Tibial nerve (tissue), 4 donors: ENCODE measurements around the gene DDN. TPM values are rescaled to one million over a fixed set of nuclear protein-coding genes. Genes with fewer than 3 reads are reported as not detected.
A peak's percentile ranks its signal among the peaks of the same experiment; 100 is the strongest.

Source experiments
- DNase-seq, 2 donors: peaks; one replicate each; pipeline ENCODE4 v3.0.0-alpha.2; 2019; ENCODE audit warnings: low spot score in 2 of 2
- H3K27ac ChIP-seq, 4 donors: fragments of 200-600 bp; sonication (generic) in 3 of 4; one replicate each; pipeline ENCODE4 v1.5.1; 2017 to 2019; ENCODE audit warnings: mild to moderate bottlenecking in 1 of 4
- H3K27me3 ChIP-seq, 2 donors: fragments of 200-600 bp; sonication (generic) in 1 of 2; one replicate each; pipeline versions ENCODE4 v1.5.1 to v1.6.0; 2017 to 2019
- H3K36me3 ChIP-seq, 3 donors: fragments of 200-600 bp; sonication (generic); one replicate each; pipeline ENCODE4 v1.5.1; 2018 to 2019
- H3K4me1 ChIP-seq, 4 donors: fragments of 200-600 bp; sonication (generic) in 3 of 4; one replicate each; pipeline ENCODE4 v1.5.1; 2017 to 2019
- H3K4me3 ChIP-seq, 4 donors: fragments of 200-600 bp; sonication (generic) in 3 of 4; one replicate each; pipeline ENCODE4 v1.5.1; 2017 to 2019; ENCODE audit warnings: mild to moderate bottlenecking in 1 of 4, moderate library complexity in 1 of 4
- H3K9me3 ChIP-seq, 4 donors: fragments of 200-600 bp; sonication (generic) in 3 of 4; one replicate each; pipeline ENCODE4 v1.5.1; 2017 to 2019
- EP300 ChIP-seq, 2 donors: sonication (generic); formaldehyde crosslinking; IDR thresholded peaks; one replicate each; pipeline ENCODE4 v1.6.1; 2017; ENCODE audit warnings: antibody characterized with exemption in 2 of 2, mild to moderate bottlenecking in 1 of 2
- POLR2A ChIP-seq, 2 donors: fragments of 450-650 bp; IDR thresholded peaks; one replicate each; pipeline ENCODE4 v1.6.1; 2017; ENCODE audit warnings: antibody characterized with exemption in 2 of 2, mild to moderate bottlenecking in 2 of 2, moderate library complexity in 2 of 2
- WGBS, 2 donors: methylation state at CpG; one replicate each; pipeline ENCODE4 v1.1.5; 2018; 5-methylcytosine and 5-hydroxymethylcytosine counted together
- total RNA-seq, 4 donors: library from RNA; depleted of rRNA; stranded (reverse); fragments of >200 nt; gene quantifications; one replicate each; pipeline ENCODE4 v1.1.0, GENCODE V29; 2016
- TF ChIP-seq, protein P1 (sequence below), 5 experiments: fragments of 200-600 bp in 3 of 5; fragments of 450-650 bp in 2 of 5; sonication (generic) in 3 of 5; IDR thresholded peaks; one replicate each; pipeline ENCODE4 v1.5.1; 2016 to 2019; ENCODE audit warnings: antibody characterized with exemption in 5 of 5, mild to moderate bottlenecking in 3 of 5, moderate library complexity in 2 of 5

The DDN gene
- total RNA-seq, 4 donors from 2014 or later, result not detected

DNA sequence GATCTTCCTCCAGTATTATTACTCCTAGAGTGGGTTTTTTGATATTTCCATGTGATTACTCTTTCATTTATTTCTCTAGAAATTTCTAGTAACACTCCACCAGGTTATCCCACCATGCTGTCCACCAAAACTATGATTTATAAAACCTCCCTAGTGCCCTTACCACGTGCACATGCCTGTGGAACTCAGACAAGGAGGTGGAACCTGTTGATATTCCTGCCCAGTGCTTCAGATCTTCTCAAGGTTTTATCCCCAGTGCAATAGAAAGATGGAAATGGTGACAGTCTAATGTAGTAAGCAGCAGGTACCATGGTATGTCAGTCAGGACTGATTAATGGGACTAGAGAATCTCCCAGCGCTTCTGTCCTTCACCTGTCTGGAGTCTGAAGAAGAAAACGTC is 38.3 kb downstream of the DDN start:
- peaks cover 0 to 12% (median 8%) of the 10 kb centered on the region in 4 donors for H3K4me1 ChIP-seq
- H3K27ac ChIP-seq, result no peak overlapping the region
- TF ChIP-seq, protein P1, sequence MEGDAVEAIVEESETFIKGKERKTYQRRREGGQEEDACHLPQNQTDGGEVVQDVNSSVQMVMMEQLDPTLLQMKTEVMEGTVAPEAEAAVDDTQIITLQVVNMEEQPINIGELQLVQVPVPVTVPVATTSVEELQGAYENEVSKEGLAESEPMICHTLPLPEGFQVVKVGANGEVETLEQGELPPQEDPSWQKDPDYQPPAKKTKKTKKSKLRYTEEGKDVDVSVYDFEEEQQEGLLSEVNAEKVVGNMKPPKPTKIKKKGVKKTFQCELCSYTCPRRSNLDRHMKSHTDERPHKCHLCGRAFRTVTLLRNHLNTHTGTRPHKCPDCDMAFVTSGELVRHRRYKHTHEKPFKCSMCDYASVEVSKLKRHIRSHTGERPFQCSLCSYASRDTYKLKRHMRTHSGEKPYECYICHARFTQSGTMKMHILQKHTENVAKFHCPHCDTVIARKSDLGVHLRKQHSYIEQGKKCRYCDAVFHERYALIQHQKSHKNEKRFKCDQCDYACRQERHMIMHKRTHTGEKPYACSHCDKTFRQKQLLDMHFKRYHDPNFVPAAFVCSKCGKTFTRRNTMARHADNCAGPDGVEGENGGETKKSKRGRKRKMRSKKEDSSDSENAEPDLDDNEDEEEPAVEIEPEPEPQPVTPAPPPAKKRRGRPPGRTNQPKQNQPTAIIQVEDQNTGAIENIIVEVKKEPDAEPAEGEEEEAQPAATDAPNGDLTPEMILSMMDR (IDR thresholded peaks at IDR 0.05), result no peak
- TF ChIP-seq EP300 (IDR thresholded peaks at IDR 0.05) (no peak), POLR2A (IDR thresholded peaks at IDR 0.05) (no peak)
- H3K27me3 ChIP-seq, result peaks cover 0 to 12% of the 10 kb centered on the region in 2 donors
- WGBS, 2 donors, result 63 to 72% methylated on average over 3 of the region's 3 CpGs
- DNase-seq, result no peak
- no peaks in the 10 kb centered on the region for H3K9me3 ChIP-seq
- no peaks in the 10 kb centered on the region for H3K36me3 ChIP-seq
- H3K4me3 ChIP-seq, result no peak overlapping the region

DNA sequence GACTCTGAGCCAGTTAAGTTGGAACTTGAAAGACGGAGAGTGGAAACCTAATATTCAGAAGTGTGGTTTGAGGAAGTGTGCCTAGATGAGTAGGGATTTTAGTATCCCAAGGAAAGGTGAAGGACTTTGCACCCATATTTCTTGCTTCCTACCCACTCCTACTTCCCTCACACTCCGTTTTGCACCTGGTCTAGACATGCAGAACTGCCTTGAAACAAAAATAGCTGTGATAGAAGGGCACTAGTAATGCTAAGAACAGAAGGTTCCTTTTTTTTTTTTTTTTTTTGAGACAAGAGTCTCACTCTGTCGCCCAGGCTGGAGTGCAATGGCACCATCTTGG is 41.2 kb downstream of the DDN start:
- H3K27ac ChIP-seq, result peak overlapping the region in 2 of 4 donors; percentile 86 to 88
- no peaks in the 10 kb centered on the region for H3K27me3 ChIP-seq
- no peak for TF ChIP-seq POLR2A (IDR thresholded peaks at IDR 0.05)
- TF ChIP-seq EP300 (IDR thresholded peaks at IDR 0.05), result no peak
- no peaks in the 10 kb centered on the region for H3K36me3 ChIP-seq
- H3K9me3 ChIP-seq, result no peaks in the 10 kb centered on the region
- 28% methylated on average over 3 of the region's 3 CpGs for WGBS, 2 donors
- H3K4me3 ChIP-seq, result peak overlapping the region in 2 of 4 donors; percentile 82 to 93
- peaks cover 0 to 30% (median 15%) of the 10 kb centered on the region in 4 donors for H3K4me1 ChIP-seq
- no peak for DNase-seq

DNA sequence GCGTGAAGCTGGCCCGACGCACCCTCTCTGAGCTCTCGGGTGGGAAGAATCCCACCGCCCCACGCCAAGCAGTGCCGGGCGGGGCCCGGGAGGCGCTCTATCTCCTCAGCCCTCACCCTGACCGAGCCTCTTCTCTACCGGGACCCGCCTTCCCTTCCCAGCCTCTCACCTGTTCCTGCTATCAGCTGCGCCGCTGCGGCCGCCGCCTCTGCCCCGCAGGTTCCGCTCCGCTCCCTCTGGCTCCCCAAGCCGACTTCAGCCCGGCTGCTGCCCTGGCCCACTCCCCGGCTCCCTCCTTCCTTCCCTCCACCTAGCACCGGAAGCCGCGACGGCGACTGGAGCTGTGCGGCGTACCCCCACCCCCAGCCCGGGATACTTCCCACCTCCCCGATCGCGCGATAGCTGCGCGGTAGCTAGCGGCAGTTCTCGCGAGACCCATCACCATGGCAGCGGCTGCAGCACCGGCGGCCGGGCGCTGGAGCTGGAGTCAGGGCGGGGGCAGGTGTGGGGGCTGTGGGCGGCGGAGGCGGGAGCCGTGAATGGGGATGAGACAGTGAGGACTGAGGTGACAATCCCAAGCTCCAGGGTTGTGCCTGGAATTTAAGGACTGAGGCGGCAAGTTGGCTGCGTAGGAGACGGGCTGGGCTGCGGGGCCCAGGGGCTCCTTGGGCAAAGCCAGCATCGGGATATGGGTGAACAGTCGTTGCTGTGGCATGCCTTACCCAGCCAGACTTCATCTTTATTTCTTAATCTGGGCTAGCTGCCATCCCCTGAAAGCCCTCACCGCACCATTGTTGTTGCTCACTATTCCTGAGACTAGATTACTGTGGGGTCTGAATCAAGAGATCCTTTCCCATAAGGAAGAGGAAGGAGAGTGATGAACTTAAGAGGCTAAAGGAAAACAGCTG is 41.8 kb downstream of the DDN start, which contains the start of gene ARF3:
Gene ARF3, minus strand, starts transcription at position 347 of the 908 bp plus-strand sequence. CDS start 16,392 bp downstream, outside the sequence.
- Histone ChIP-seq H3K27me3 (no peaks in the 10 kb centered on the region), H3K36me3 (peaks cover 0 to 4% (median 0%) of the 10 kb centered on the region in 3 donors), H3K9me3 (no peaks in the 10 kb centered on the region), H3K4me1 (peaks cover 0 to 30% (median 15%) of the 10 kb centered on the region in 4 donors), H3K27ac (peak within 1 kb of the TSS in 3 of 4 donors; percentile 83 to 88 (median 86)), H3K4me3 (peak within 1 kb of the TSS; percentile 82 to 93 (median 90))
- TF ChIP-seq, protein P1 (IDR thresholded peaks at IDR 0.05), result peak in 1 of 5 experiments; percentile 19
- TF ChIP-seq POLR2A (IDR thresholded peaks at IDR 0.05) (peak in 1 of 2 donors; percentile 30), EP300 (IDR thresholded peaks at IDR 0.05) (peak in 1 of 2 donors; percentile 77)
- peak; percentile 82 to 87 for DNase-seq
- WGBS, 2 donors, result 0 to 1% methylated on average over 54 of the region's 58 CpGs

DNA sequence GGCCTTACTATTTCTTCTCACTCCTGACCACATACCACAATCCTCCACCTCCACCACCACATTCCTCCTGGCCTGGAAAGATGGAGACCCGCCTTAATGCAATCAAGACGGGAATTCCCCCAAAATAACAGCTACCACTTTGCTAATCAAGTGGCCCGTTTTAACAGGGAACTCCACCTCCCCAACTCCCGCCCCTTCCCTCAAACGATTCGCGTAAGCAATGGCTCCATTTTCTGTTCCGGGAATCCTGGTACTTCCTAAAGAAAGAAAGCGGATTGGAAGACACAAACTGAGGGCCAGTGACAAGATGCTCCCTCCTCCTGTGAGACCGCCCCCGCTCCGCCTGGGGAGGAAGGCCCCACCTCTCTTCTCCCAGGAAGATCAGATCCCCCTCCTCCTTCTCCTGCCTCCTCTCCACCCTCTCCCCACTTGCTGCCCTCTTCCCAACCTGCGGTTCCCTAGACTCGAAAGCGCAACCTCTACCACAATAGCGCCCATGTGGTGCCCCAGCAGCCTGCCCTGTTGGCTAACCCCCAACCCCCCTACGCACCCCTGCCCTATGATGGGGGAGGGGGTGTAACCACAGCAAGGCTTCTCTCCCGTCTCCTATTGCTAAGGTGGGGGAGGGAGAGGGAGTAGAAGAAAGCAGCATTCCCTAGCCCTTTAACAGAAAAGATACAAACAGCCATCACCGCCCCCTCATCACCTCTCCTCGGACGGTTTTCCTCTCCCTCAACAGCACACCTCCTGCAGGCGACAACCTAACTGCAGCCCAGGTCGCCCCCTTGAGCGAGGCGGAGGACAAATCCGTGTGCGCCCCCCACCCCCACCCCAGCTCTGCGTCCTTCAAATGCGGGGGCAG is 42.7 kb downstream of the DDN start:
- 1% methylated on average over 27 to 29 of the region's 29 CpGs for whole genome bisulfite sequencing, 2 donors
- DNase-seq, result peak; percentile 57 to 81
- peak overlapping the region in 3 of 4 donors; percentile 83 to 88 (median 86) for H3K27ac ChIP-seq
- TF ChIP-seq, protein P1 (IDR thresholded peaks at IDR 0.05), result no peak
- TF ChIP-seq POLR2A (IDR thresholded peaks at IDR 0.05), result no peak
- peak in 1 of 2 donors; percentile 55 for TF ChIP-seq EP300 (IDR thresholded peaks at IDR 0.05)
- H3K36me3 ChIP-seq, result peaks cover 0 to 4% (median 0%) of the 10 kb centered on the region in 3 donors
- H3K4me1 ChIP-seq, result peaks cover 0 to 30% (median 15%) of the 10 kb centered on the region in 4 donors
- H3K27me3 ChIP-seq, result no peaks in the 10 kb centered on the region
- peak overlapping the region; percentile 82 to 93 (median 90) for H3K4me3 ChIP-seq
- no peaks in the 10 kb centered on the region for H3K9me3 ChIP-seq

DNA sequence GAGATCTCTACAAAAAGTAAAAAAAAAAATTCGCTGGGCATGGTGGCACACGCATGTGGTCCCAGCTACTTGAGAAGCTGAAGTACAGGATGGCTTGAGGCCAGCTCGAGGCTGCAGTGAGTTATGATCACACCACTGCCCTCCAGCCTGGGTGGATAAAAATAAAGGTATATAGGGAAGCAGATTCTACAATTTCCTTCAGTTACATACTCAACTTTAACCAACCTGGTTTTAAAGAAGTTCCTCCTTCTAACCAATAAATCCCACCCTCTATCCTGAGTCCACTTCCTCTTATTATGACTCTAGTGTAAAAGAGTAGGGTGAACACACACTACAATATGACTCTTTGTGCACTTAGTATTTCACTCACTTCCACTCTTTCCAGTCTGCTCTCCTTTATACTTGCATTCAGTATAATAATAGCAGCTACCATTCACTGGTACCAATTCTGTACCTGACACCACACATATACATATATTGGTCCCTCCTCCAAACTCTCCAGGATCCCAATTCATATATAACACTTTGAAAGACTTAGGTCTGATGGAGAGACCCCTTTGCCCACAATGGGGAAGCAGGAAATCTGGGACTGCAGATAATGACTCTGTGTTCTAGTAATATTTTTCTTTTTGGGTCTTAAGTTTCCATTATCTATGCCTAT is 44.2 kb downstream of the DDN start:
- peaks cover 0 to 30% (median 15%) of the 10 kb centered on the region in 4 donors for H3K4me1 ChIP-seq
- DNase-seq, result no peak
- TF ChIP-seq, protein P1 (IDR thresholded peaks at IDR 0.05), result no peak
- no peak for TF ChIP-seq EP300 (IDR thresholded peaks at IDR 0.05)
- TF ChIP-seq POLR2A (IDR thresholded peaks at IDR 0.05), result no peak
- no peak overlapping the region for H3K27ac ChIP-seq
- H3K36me3 ChIP-seq, result peaks cover 0 to 6% (median 0%) of the 10 kb centered on the region in 3 donors
- no peaks in the 10 kb centered on the region for H3K27me3 ChIP-seq
- H3K4me3 ChIP-seq, result no peak overlapping the region
- 76 to 85% methylated on average over 3 of the region's 3 CpGs for WGBS, 2 donors
- no peaks in the 10 kb centered on the region for H3K9me3 ChIP-seq
